Fibroblast of the aortic adventitia (primary cell): ENCODE data around the gene SLC24A3. TPM values are rescaled to one million over a fixed set of nuclear protein-coding genes. Genes with fewer than 3 reads are reported as not detected.

Source experiments
- DNase-seq: peaks from one replicate; pipeline ENCODE4 v3.0.0-alpha.2; 2010; ENCODE audit warnings: low read depth
- H3K4me3 ChIP-seq: 2 replicates; pipeline ENCODE4 v1.5.1; 2011; ENCODE audit warnings: low read depth, mild to moderate bottlenecking, control low read depth, low read length, moderate library complexity
- CTCF ChIP-seq: IDR thresholded peaks from 2 replicates; pipeline ENCODE4 v1.5.1; 2011; ENCODE audit warnings: mild to moderate bottlenecking, low read length, control low read depth, inconsistent platforms; ENCODE audit not compliant: insufficient read depth
- total RNA-seq: library from RNA; depleted of rRNA; stranded (reverse); fragments of >200 nt; gene quantifications from 2 replicates; pipeline ENCODE4 v1.2.3, GENCODE V29; 2012; ENCODE audit warnings: low replicate concordance

SLC24A3 gene
- total RNA-seq, 1 donor: not detected

DNA sequence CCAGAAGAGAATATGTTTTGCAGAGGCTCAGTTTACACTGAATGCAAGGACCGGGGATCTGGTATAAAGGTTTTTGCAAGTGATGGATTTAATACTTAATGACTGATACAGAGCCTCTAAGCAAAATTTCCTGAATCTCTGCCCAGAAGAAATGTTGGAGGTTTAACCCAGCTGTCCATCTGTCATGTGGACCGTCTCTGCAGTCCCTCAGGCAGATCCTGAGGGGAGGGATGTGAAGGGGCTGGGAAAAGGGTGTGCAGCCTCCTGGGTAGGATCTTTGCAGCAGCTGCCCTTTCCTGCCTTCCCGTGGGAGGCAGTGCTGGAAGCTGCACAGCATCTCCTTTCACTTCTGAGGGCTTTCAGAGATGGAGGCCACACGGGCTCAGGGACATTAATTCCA lies 207.0 kb downstream of the SLC24A3 start:
- DNase-seq: no peak
- no peak for TF ChIP-seq CTCF
- no peak overlapping the region for H3K4me3 ChIP-seq

- no peak for TF ChIP-seq CTCF
- DNase-seq: no peak
- H3K4me3 ChIP-seq: no peak overlapping the region
These were observed 210.9 kb downstream of the SLC24A3 start for GRCh38 chr20:19423097-19423899.

- no peak overlapping the region for H3K4me3 ChIP-seq
- no peak for DNase-seq
- no peak for TF ChIP-seq CTCF
These were observed 211.6 kb downstream of the SLC24A3 start for GRCh38 chr20:19423900-19424620.

GRCh38 chr20:19426356-19426755 lies 213.9 kb downstream of the SLC24A3 start:
- H3K4me3 ChIP-seq: no peak overlapping the region
- no peak for TF ChIP-seq CTCF
- no peak for DNase-seq

- DNase-seq: no peak
- TF ChIP-seq CTCF: no peak
- H3K4me3 ChIP-seq: no peak overlapping the region
These were observed 215.0 kb downstream of the SLC24A3 start for GRCh38 chr20:19427480-19427879.

DNA sequence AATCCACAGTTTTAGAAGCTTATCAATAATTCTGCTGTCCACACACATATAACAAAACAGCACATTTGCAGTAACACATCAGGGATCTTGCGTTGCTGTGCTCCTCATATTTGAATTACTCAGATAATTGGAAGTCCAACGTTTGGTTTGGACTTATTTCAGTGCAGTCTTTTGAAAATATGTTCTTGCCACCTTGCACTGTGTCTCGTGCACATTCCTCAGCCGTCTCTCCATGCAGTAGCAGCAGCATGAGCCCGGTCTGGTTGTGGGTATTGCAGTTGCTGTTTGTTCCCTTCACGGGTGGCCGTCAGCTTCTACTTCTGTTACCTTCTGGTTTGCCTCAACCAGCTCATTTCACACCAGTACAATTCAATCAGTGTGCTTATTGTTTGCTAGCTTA lies 215.5 kb downstream of the SLC24A3 start:
- no peak for TF ChIP-seq CTCF
- no peak overlapping the region for H3K4me3 ChIP-seq
- no peak for DNase-seq
